Placental epithelial cell (primary cell): ENCODE results near the gene NXPH1. TPM values are rescaled to one million over a fixed set of nuclear protein-coding genes. Genes with fewer than 3 reads are reported as not detected.

Experiments used
- total RNA-seq: library from RNA; depleted of rRNA; stranded (reverse); fragments of >200 nt; gene quantifications from 2 replicates; pipeline ENCODE4 v1.2.3, GENCODE V29; 2012

NXPH1 gene
- total RNA-seq = not detected in 2 replicates

DNA sequence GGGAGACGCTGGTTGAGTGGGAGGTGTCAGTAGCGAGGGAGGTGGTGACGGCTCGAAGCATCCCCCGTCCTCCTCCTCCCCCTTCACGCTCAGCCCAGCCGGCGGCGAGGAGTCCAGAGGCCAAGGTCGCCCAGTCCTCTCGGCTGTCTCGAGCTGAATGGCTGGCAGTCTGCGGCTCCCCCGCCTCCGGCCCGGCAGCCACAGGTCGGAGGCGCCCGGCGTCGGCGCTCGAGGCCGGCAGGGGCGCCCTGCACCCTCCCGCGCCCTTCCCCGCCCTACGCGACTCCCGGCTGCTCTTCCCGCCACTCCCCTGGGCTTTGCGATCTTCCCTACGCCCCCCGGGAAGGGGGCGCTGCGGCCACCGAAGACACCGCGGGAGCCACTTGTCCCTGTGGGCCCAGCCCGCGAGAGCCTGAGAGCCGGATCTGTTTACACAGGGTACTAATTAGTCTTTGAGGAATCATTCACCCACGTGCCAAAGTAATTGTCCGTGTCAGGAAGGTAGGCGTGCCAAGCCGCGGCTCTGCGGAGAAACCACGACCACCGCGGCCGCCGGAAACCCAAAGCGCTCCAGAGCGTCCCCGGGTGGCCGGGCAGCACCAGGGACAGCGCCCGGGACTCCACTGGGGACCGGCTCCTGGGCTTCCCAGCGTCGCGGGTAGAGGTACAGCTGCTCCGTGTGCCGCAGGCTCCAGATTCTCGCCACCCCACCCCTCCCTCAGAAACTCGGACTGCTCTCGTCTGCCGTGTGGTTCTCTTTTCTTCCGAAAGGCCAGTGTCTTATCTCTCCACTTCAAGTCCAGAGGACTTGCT is at the start of gene NXPH1:
Gene NXPH1 (plus strand): TSS at position 133 of the 813 bp plus-strand sequence.

Other genes with a start within 250 kb of the NXPH1 start
- gene ICA1, start 171.4 kb upstream of the NXPH1 start, total RNA-seq = 9.2 and 25.9 TPM in 2 replicates